NCI-H2029 (cell line): Measurements from ENCODE around the gene GDPD2.

Experiments
- DNase-seq: peaks from one replicate; lab custom pipeline; 2025; lab: John Stamatoyannopoulos, UW

Gene GDPD2

GRCh38 chrX:70476166-70476933 lies 53.2 kb downstream of the GDPD2 start:
- DNase-seq: no peak

- DNase-seq: peak; percentile 39
Measured at GRCh38 chrX:70476934-70477733, 54.0 kb downstream of the GDPD2 start.

GRCh38 chrX:70477734-70478075 lies 54.6 kb downstream of the GDPD2 start:
- no peak for DNase-seq

- DNase-seq: no peak
Measured at GRCh38 chrX:70478526-70479245, 55.6 kb downstream of the GDPD2 start.

- DNase-seq: no peak
Measured at GRCh38 chrX:70479247-70479921, 56.3 kb downstream of the GDPD2 start.

- DNase-seq: peak; percentile 43
Measured at GRCh38 chrX:70479922-70480659, 57.0 kb downstream of the GDPD2 start.

GRCh38 chrX:70480660-70481018 lies 57.5 kb downstream of the GDPD2 start:
- DNase-seq: no peak

GRCh38 chrX:70481471-70482270 lies 58.6 kb downstream of the GDPD2 start:
- DNase-seq: no peak

GRCh38 chrX:70482300-70482699 lies 59.2 kb downstream of the GDPD2 start:
- DNase-seq: no peak
